NB4 (cell line): ENCODE measurements around the gene ANKRD62.
A peak's percentile ranks its signal among the peaks of the same experiment; 100 is the strongest.

Experiments
- DNase-seq: peaks from one replicate; pipeline ENCODE4 v3.0.0; 2010; ENCODE audit warnings: low read depth
- H3K4me3 ChIP-seq: one replicate; pipeline ENCODE4 v1.5.1; 2011; ENCODE audit warnings: mild to moderate bottlenecking, low read depth, low read length, moderate library complexity
- CTCF ChIP-seq: IDR thresholded peaks from one replicate; pipeline ENCODE4 v1.5.1; 2012; ENCODE audit warnings: low read depth, low read length
- MYC ChIP-seq: IDR thresholded peaks from 2 replicates; pipeline ENCODE4 v1.6.1; 2011; ENCODE audit warnings: low read depth, low read length
- POLR2A ChIP-seq: IDR thresholded peaks from 2 replicates; pipeline ENCODE4 v1.6.1; 2011; ENCODE audit warnings: mild to moderate bottlenecking; ENCODE audit not compliant: insufficient read length; ENCODE audit errors: extremely low read depth
- TF ChIP-seq, protein P1 (sequence below): IDR thresholded peaks from 2 replicates; pipeline ENCODE4 v1.6.1; 2011; ENCODE audit warnings: low read depth, low read length

ANKRD62 gene

DNA sequence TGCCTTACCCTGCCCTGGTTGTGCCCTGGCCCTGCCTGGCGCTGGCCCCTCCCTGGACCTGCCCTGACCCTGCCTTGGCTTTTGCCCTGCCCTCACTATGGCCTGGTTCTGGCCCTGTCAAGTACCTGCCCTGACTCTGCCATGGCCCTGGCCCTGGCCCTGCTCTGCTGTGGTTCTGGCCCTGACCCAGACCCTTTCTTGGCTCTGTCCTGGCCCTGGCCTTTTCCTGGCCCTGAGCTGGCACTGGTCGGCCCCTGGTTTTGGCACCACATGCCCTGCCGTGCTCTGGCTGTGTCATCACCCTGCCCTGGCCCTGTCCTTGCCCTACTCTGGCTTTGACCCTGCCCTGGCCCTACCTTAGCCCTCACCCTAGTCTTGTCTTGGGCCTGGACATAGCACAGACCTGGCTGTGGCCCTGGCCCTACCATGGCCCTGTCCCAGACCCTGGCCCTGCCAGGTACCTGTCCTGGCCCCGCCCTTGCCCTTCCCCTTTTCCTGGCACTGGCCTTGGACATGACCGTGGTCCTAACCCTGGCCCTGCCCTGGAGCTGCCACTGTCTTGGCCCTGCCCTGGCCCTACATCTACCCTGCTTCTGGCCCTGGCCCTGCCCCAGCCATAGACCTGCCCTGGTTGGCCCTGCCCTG lies 4.8 kb upstream of the ANKRD62 start:
- H3K4me3 ChIP-seq = no peak overlapping the region
- TF ChIP-seq, protein P1, sequence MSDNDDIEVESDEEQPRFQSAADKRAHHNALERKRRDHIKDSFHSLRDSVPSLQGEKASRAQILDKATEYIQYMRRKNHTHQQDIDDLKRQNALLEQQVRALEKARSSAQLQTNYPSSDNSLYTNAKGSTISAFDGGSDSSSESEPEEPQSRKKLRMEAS = no peak
- no peak for TF ChIP-seq MYC
- TF ChIP-seq CTCF = no peak
- TF ChIP-seq POLR2A = no peak
- DNase-seq = no peak

DNA sequence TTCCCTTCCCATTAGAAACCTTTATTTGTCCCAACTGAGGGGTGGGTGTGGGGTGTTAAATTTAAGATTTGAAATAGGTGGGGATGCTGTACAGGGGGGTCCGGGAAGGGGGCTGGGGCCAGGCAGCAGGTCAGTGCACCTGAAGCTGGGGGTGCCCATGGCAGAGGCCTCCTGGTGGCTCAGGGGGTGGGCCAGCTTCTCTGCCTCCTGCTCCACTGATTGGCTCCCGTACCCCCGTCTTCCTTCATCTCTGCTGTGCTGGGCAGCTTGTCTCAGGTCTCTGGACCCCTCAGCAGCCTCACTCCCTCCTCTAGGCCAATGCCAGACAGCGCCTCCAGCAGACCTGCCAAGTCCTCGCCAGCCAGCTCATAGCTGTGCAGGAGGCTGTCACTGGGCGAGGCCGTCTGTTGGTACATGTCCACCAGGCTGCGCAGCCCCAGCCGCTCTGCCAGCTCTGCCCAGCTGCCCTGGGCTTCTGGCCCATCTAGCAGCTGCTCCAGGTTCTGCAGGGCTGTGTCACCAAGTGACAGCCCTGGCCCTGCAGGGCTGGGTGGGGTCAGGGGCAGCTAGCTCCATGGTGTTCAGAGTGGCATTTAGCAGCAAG lies 2.0 kb upstream of the ANKRD62 start:
- no peak for TF ChIP-seq POLR2A
- TF ChIP-seq CTCF = no peak
- TF ChIP-seq, protein P1 = no peak
- TF ChIP-seq MYC = no peak
- DNase-seq = no peak
- H3K4me3 ChIP-seq = no peak overlapping the region

DNA sequence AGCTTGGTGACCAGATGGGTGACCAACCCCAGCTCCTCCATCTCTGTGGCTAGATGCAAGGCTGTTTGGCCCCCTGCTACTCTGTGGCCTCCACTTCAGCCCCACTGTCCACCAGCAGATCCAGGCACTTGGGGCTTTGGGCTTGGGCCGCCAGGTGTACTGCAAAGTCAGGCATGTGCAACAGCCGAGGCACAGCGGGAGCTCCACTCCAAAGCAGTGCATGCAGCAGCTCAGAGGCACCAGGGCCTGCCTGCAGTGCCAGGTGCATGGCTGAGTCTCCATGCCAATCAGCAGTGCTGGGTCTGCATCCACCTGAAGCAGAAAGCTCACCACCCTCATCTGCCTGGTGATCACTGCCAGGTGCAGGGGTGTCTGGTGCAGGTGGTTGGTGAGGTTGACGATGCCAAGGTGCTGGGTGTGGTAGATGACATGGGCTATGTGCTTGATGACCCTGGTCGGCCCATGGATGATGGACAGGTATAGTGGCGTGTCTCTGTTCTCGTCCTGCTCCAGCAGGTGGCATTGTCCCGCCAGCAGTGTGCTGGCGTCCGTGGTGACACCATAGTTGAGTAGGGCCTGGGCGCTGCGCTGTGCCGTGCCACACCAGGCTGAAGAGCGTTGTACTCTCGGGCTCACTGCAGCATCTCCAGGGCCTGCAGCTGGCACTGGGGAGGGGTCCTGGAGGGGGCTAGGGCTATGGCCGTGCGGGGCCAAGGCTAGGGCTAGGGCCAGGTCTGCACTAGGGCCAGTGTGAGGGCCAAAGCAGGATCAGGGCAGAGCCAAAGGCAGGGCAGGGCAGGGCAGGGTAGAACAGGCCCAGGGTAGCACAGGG lies 1.0 kb upstream of the ANKRD62 start:
- peak; percentile 61 for DNase-seq
- TF ChIP-seq, protein P1 = no peak
- TF ChIP-seq CTCF (peak; percentile 64), MYC (no peak), POLR2A (no peak)
- no peak overlapping the region for H3K4me3 ChIP-seq

DNA sequence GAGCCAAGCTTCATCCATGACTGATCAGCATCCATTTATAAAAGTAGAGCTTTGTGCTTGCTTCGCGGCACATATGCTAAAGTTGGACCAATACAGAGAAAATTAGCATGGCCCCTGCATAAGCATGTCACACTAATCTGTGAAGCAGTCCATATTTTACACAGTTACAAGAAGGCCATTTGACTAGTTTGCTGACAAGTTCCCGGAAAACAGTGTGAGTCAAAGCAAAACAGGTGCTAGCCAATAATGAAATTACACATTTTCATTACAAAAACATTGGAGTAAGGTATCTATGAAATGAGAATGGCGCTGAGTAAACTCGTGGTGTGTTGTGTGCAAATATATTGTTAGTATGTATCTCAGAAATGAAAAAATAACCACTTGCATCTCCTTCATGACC lies 4.7 kb downstream of the ANKRD62 start:
- no peak for DNase-seq
- H3K4me3 ChIP-seq = no peak overlapping the region
- TF ChIP-seq MYC (no peak), CTCF (no peak), POLR2A (no peak)
- TF ChIP-seq, protein P1 = no peak

DNA sequence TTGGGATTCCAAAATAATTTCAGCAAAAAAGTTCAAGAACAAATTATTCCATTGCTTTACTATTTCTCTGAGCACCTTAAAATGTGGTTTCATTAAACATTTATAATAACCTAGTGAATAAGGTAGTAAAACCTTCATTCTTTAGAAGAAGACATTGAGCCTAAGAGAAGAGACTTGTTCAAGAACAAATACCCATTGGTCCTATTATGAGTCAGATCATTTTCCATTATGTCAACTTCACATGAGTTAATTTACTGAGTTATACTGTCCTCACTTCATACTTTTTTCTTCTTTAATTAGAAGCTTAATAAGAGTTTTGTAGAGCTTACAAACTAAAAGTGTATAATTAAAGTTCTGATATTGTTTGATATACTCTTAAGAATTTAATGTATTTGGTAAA lies 5.5 kb downstream of the ANKRD62 start:
- no peak for TF ChIP-seq MYC
- TF ChIP-seq, protein P1 = no peak
- TF ChIP-seq CTCF = no peak
- no peak for TF ChIP-seq POLR2A
- H3K4me3 ChIP-seq = no peak overlapping the region
- no peak for DNase-seq
